Peyer's patch (tissue), 4 donors: ENCODE measurements around the gene NDN.

ENCODE experiments used
- POLR2A ChIP-seq, 2 donors: fragments of 450-650 bp; IDR thresholded peaks; one replicate each; pipeline ENCODE4 v1.5.1; 2017; ENCODE audit warnings: antibody characterized with exemption in 2 of 2, mild to moderate bottlenecking in 2 of 2, moderate library complexity in 2 of 2
- TF ChIP-seq, protein P1 (sequence below), 6 experiments: fragments of 450-650 bp in 4 of 6; fragments of 200-600 bp in 2 of 6; sonication (generic) in 1 of 6; IDR thresholded peaks; one replicate each; pipeline ENCODE4 v1.5.1; 2017 to 2019; ENCODE audit warnings: antibody characterized with exemption in 6 of 6, mild to moderate bottlenecking in 3 of 6, moderate library complexity in 1 of 6

DNA sequence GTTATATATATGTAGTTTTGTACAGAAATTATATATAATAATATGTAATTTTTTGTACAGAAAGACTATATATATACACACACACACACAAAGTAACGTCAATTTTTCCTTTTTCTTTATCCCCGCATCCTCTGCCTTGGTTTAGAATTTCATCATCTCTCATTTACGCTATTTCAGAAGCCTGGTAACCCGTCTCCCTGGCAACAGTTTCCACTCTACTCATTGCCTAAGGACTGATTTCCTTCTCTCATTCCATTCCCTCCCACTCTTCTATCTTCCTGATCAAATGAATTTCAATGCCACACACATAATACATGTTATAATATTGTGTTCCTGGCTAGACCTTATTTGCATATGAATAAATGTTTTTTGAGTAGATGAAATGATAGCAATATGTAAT lies 47.8 kb upstream of the NDN start:
- TF ChIP-seq, protein P1, sequence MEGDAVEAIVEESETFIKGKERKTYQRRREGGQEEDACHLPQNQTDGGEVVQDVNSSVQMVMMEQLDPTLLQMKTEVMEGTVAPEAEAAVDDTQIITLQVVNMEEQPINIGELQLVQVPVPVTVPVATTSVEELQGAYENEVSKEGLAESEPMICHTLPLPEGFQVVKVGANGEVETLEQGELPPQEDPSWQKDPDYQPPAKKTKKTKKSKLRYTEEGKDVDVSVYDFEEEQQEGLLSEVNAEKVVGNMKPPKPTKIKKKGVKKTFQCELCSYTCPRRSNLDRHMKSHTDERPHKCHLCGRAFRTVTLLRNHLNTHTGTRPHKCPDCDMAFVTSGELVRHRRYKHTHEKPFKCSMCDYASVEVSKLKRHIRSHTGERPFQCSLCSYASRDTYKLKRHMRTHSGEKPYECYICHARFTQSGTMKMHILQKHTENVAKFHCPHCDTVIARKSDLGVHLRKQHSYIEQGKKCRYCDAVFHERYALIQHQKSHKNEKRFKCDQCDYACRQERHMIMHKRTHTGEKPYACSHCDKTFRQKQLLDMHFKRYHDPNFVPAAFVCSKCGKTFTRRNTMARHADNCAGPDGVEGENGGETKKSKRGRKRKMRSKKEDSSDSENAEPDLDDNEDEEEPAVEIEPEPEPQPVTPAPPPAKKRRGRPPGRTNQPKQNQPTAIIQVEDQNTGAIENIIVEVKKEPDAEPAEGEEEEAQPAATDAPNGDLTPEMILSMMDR (IDR thresholded peaks at IDR 0.05): no peak
- no peak for TF ChIP-seq POLR2A (IDR thresholded peaks at IDR 0.05)
